HG02970 (cell line): ENCODE results near the gene FBXL16.

Source experiments
- ATAC-seq: cut with Tn5 transposase; IDR thresholded peaks from one replicate; pipeline ENCODE4 v1.9.1; 2021; ENCODE audit warnings: mild to moderate bottlenecking, moderate library complexity, moderate number of reproducible peaks; ENCODE audit not compliant: unreplicated experiment, low FRiP score

Gene FBXL16

DNA sequence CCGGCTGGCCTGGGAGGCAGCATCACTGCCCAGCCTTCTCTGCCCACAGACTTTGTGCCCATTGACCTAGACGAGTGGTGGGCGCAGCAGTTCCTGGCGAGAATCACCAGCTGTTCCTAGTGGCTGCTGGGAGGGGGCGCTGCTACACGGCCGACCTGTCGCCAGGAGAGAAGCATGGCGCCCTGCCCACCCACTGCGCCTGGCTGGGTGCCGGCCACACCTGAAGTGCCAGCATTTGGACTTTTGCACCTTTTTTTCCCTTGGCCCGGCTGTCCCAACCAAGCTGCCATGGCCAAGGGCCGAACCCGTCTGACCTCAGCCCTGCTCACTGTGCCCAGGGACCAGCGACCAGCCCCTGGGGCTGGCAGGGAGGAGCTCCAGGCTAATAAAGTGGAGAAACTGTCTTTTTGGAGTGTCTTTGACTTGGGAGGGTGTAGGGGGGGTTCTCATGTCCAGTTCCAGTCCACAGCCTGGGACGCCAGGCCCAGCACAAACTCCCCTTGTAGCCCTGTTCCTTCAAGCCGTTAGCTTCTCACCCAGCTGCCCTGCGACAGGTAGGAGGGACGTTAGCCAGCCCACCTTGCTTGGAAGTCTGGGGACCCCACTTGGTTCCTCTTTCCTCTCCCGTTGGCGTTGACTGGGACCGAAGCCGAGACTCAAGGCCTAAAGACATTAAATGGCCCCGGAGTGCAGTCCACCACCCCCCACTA lies 57.4 kb downstream of the FBXL16 start:
- ATAC-seq, result no peak

- no peak for ATAC-seq
Measured at GRCh38 chr16:647173-647902, 58.3 kb downstream of the FBXL16 start.

- no peak for ATAC-seq
Measured at GRCh38 chr16:646679-647172, 58.9 kb downstream of the FBXL16 start.

DNA sequence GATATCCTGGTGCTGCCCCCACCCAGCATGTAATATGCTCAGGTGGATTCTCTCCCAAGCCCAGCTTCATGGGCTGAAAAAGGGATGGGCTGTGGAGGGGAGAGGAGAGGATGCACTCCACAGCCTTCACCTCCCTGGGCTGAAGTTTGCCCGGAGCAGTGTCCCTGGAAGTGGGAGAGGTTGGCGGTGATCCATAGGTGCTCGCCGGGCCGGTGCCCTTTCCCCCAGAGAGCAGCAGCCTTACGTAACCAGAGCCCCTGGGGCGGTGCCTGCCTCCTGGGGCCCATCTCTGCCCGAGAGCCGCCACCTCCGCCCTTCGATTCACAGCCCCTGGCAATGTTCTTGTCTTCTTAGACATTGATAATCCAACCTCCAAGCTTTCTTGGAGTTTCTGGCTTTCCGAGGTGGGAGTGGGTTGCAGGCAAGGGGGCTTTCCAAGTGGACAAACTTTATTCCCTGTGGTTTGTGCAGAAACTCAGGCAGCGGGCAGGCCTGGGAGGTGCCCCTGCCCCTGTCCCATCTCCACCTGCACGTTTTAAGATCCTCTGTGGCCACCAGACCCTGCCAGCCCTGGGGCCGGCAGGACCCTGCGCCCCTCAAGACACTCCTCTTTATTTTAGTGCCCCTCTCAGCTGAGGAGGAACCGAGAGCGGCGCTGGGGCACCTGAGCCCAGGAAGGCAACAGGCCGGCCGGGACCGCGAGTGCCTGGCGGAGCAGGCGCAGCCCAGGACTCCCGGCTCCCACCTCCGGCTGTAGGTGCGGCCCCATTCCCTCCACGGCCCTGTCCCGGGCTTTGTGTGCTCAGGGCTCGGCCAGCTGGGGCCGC lies 59.5 kb downstream of the FBXL16 start:
- ATAC-seq, result no peak

DNA sequence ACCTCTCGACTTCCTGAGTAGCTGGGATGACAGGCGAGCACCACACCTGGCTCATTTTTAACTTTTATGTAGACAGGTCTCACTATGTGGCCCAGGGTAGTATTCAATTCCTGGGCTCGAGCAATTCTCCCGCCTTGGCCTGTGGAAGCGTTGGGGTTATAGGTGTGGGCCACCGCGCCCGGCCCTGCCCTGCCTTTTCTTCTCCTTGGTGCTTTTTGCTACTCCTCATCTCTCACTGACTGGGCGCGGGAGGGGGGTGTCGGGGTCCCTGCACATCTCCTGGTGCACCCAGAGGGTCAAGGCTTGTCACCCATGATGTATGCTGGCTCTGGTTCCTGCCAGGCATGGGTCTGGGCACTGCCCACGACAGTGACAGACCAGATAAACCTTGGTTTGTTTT lies 61.0 kb downstream of the FBXL16 start:
- ATAC-seq, result no peak

DNA sequence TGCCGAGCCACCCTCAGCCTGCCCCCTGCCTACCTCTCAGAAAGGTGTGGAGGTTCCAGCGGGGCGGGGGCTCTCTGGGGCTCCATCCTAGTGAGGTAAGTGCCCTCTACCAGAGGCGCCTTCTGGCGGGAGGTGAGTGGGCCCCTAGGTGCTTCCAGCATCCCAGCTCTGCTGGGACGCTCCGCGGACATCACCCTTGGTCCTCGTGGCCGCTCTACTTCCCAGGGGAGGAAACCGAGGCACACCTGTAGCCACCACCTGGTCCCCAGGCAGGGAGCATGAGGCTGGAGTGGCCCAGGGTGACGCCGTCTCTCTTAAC lies 62.6 kb downstream of the FBXL16 start:
- ATAC-seq, result no peak
